HG02642 (cell line): Measurements from ENCODE around the gene MSI2.

Source experiments
- ATAC-seq: cut with Tn5 transposase; IDR thresholded peaks from one replicate; pipeline ENCODE4 v1.9.1; 2021; ENCODE audit warnings: mild to moderate bottlenecking; ENCODE audit not compliant: unreplicated experiment, poor library complexity

MSI2 gene

DNA sequence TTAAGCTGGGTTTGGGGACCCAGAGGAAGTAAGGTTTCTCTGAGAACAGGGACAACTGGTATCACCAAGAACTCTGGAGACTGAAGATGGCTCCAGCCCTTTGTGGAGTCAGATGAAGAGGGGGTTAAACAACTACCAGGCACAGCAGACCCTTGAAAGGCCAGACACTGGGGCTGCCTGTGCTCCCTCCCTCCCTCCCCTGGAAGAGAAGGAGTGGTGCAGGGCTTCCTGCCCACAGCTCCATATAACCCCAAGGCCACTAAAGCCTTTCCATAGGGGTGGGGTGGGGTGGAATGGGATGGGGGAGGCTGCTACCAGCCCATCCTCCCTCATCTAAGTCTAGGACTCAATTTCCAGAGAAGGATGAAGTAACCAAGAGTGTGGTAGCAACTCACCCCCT lies 422.1 kb downstream of the MSI2 start:
- ATAC-seq, result no peak

DNA sequence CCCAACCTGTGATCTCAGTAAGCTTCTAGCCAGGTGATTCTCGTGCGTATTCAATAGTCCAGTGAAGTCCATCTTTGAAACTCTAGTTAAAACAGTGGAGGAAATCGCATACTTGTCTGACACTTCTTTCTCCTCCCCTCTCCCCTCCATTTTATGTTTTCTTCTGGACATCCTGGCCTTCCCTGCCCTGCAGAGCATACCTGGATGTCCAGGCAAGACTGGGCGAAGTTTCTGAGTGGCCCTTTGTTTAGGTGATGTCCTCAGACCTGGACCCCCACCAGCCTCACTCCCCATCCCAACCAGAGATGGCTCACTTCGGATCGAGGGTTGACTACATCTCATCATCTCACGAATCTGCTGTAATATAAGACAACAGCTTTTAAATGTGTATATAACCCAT lies 423.0 kb downstream of the MSI2 start:
- ATAC-seq, result no peak

DNA sequence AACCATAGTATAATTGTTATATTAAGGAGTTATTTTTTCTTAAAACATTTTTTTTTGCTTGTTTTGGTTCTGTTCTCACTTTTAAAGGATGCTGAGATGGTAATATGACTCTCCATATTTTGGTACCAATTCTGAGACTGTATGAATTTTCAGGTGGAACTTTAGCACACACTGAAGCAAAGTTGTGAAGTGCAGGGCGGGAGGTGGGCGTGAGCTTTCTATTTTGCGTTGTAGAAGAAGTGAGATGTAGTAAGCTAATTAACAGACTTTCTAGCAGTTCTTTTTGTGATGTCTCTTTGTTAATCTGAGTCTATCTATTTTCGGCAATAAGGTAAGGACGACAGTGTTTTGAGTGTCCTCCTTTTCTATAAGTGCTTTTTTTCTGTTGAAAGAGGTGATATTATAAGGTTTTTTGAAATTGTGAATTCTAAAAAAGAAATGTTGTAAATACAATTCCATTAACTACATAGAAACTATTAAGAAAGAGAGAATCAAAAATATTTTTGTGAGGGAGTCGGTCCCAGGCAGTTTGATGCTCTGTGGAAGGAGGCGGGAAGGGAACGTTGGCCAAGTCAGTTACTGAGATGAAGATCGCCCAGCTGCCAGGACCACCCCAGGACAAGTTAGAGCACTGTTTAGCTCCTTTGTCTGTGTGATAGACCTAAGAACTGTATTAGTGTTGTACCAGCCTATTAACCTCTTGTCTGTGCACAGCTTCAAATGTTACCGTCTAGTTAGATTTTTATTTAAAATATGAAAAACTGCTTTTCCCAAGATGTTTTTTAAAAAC lies 423.8 kb downstream of the MSI2 start:
- ATAC-seq, result no peak

- no peak for ATAC-seq
Measured at GRCh38 chr17:57682701-57683100, 426.4 kb downstream of the MSI2 start.

- no peak for ATAC-seq
Measured at GRCh38 chr17:57684711-57685498, 428.6 kb downstream of the MSI2 start.

DNA sequence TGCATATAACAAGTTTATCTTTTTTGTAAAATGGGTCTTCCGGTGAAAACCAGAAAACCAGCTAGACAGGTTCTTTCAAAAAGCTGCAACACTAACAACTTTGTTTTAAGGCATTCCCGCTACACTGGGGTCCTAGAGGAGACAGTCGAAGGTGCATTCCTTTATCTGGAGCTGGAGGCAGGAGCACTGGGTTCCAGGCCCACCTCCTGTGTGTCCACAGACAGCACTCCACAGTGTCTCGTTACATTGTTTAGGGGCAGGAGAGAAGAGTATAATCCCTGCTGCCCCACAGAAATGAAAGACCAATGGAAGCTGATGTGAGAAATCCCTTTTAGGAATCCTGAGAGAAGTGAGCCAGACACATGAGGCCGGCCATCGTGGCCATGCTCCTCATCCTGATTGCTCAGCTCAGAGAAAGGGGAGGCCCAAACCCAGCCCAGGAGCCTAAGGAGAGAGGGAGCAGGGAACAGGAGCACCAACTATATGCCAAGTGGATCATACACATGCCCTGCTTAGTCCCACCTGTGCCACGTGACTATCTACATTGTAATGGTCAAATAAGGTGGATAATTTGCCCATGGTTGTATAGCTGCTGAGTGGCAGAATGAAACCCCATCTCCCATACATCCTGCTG lies 429.3 kb downstream of the MSI2 start:
- ATAC-seq, result no peak

GRCh38 chr17:57687642-57688041 lies 431.3 kb downstream of the MSI2 start:
- no peak for ATAC-seq

GRCh38 chr17:57689254-57689653 lies 432.9 kb downstream of the MSI2 start:
- no peak for ATAC-seq

DNA sequence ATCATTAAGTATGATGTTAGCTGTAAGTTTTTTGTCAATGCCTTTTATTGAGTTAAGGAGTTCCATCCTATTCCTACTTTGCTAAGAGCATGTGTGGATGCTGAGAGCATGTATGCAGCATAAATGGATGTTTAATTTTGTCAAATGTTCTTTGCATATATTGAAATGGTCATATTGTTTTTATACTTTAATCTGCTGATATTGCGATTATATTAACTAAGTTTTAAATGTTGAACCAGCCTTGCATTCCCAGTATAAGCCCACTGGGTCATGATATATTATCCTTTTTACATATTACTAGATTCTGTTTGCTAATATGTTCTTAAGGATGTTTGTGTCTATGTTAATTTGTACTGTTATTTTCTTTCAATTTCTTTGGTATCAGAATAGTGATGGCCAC lies 435.6 kb downstream of the MSI2 start:
- ATAC-seq, result no peak

- ATAC-seq, result no peak
Measured at GRCh38 chr17:57692770-57693169, 436.4 kb downstream of the MSI2 start.

DNA sequence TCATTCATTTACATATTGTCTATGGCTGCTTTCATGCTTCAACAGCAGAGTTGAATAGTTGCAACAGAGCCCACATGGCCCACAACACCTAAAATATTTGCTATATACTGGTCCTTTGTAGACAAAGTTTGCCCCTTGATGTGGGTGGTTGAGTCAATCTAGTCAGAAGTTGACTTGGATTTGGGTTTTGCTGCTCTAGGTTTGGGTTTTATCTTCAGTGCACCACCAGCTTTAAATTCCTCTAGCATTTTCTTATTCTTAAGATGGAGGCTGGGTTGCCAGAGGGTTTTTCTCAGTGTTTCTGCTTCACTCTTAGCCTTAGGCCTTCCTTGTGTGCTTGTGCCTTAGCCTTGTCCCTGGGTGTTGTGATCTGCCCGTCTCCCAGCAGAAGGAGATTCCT lies 437.7 kb downstream of the MSI2 start:
- ATAC-seq, result no peak

DNA sequence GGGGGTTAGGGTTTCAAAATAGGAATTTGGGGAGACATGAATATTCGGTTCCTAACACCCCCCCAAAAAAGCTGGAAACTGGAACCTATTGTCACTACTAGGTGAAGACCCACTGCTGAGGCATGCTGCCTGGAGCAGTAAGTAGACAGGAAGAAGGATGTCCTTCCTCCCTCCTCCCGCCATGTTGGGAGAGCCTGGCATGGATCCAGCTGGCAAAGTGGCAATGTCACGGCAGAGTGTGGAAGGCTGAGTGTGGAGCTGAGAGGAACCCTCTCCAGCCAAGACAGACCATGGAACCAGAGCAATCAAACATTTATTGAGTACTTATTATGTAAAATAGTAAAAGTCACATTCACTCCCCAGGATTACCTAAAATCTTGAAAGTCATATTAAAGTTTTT lies 439.7 kb downstream of the MSI2 start:
- no peak for ATAC-seq

DNA sequence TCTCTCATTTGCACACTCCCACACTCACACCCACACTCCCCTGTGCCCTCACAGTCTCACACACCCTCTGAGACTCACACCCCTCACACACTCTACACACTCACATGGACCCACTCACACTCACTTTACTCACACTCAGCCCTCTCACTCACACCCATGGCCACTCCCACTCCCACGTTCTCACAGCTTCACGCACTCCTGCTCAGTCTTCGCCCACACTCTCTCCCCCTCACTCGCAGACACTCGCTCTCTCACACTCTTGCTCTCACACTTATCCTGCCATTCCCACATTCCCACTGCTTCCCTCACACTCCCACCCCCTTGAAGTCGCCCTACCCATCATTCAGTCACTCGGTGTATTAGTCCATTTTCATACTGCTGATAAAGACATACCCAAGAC lies 440.9 kb downstream of the MSI2 start:
- ATAC-seq, result no peak

- no peak for ATAC-seq
Measured at GRCh38 chr17:57697891-57698711, 441.8 kb downstream of the MSI2 start.

- ATAC-seq, result no peak
Measured at GRCh38 chr17:57699751-57700219, 443.5 kb downstream of the MSI2 start.

GRCh38 chr17:57701124-57701523 lies 444.8 kb downstream of the MSI2 start:
- no peak for ATAC-seq

- ATAC-seq, result no peak
Measured at GRCh38 chr17:57703273-57703672, 446.9 kb downstream of the MSI2 start.

DNA sequence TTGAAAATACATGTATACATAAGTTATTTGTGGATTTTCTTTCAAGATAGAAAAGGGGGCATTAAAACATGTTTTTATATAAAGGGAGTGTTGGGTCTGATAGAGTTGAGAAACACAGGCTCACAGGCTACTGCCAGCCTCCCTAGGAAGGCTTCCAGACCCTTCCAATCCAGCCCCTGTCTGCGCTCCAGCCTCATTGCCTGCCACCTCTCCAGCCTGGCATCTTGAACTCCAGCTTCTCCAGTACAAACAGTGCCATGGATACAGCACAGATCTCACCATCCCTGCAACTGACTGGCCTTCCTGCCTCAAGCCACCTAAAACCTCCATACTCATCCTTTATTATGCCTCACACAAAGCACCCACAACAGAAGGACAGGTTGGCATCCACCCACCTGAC lies 448.1 kb downstream of the MSI2 start:
- ATAC-seq, result no peak

GRCh38 chr17:57705921-57706695 lies 449.8 kb downstream of the MSI2 start:
- ATAC-seq, result no peak

GRCh38 chr17:57706761-57707160 lies 450.4 kb downstream of the MSI2 start:
- ATAC-seq, result no peak
